IMR-90 (cell line): ENCODE results near the gene TMC4. TPM values are rescaled to one million over a fixed set of nuclear protein-coding genes. Genes with fewer than 3 reads are reported as not detected.

Source experiments
- ATAC-seq: fragments of 200-7000 bp; cut with Tn5 transposase; 2 replicates; pipeline ENCODE4 v1.9.1; 2020; ENCODE audit warnings: low read depth, mild to moderate bottlenecking, moderate library complexity
- BruUV-seq: library from RNA; stranded (reverse); fragments of 400-500 nt; replicated peaks from 2 replicates; lab custom pipeline; 2021; lab: Mats Ljungman, UMichigan
- CTCF ChIA-PET: fragments of 300-600 bp; formaldehyde crosslinking; extraction: SDS; loops from one replicate; lab custom pipeline; 2021; ENCODE audit warnings: antibody characterized with exemption; lab: Yijun Ruan, JAX
- POLR2A ChIA-PET: fragments of 300-600 bp; sonication (Branson Sonifier 250); formaldehyde crosslinking; loops from one replicate; lab custom pipeline; 2022; ENCODE audit warnings: antibody characterized with exemption; ENCODE audit not compliant: unreplicated experiment; lab: Charles Lee
- DNase-seq: peaks from one replicate; pipeline ENCODE4 v3.0.0; 2013
- H2AFZ ChIP-seq: replicated peaks from 2 replicates; pipeline ENCODE3; 2013; ENCODE audit warnings: low read length, mild to moderate bottlenecking; ENCODE audit not compliant: poor library complexity
- H2AK5ac ChIP-seq: 2 replicates; pipeline ENCODE4 v1.6.1; 2013; ENCODE audit warnings: low read depth, low read length, inconsistent platforms
- H2AK9ac ChIP-seq: replicated peaks from 2 replicates; pipeline ENCODE3; 2013; ENCODE audit warnings: mild to moderate bottlenecking, low read depth, low read length, moderate library complexity; ENCODE audit not compliant: poor library complexity
- H2BK120ac ChIP-seq: 2 replicates; pipeline ENCODE4 v1.6.1; 2013; ENCODE audit warnings: low read depth, low read length, inconsistent platforms
- H2BK15ac ChIP-seq: 3 replicates; pipeline ENCODE4 v1.6.1; 2013; ENCODE audit warnings: low read depth, low read length, inconsistent platforms
- H2BK20ac ChIP-seq: 2 replicates; pipeline ENCODE4 v1.6.1; 2013; ENCODE audit warnings: low read depth, mild to moderate bottlenecking, inconsistent platforms, low read length, moderate library complexity
- H2BK5ac ChIP-seq: 2 replicates; pipeline ENCODE4 v1.6.1; 2013; ENCODE audit warnings: mild to moderate bottlenecking, low read depth, low read length, inconsistent platforms; ENCODE audit not compliant: poor library complexity, severe bottlenecking
- H3K14ac ChIP-seq: replicated peaks from 2 replicates; pipeline ENCODE4 v1.6.1; 2013; ENCODE audit warnings: low read depth, low read length, inconsistent platforms
- H3K18ac ChIP-seq: 2 replicates; pipeline ENCODE4 v1.6.1; 2013; ENCODE audit warnings: low read depth, low read length, control low read depth
- H3K23ac ChIP-seq: 2 replicates; pipeline ENCODE4 v1.6.1; 2013; ENCODE audit warnings: low read depth, low read length, inconsistent platforms
- H3K27ac ChIP-seq: 2 replicates; pipeline ENCODE4 v1.5.1; 2013; ENCODE audit warnings: mild to moderate bottlenecking, control low read depth, low read length; ENCODE audit not compliant: insufficient read depth
- H3K27me3 ChIP-seq: 2 replicates; pipeline ENCODE4 v1.6.1; 2013; ENCODE audit warnings: low read length; ENCODE audit not compliant: control insufficient read depth, insufficient read depth
- H3K36me3 ChIP-seq: 2 replicates; pipeline ENCODE4 v1.6.1; 2013; ENCODE audit warnings: low read length, mixed read lengths; ENCODE audit not compliant: control insufficient read depth, insufficient read depth
- H3K4ac ChIP-seq: 2 replicates; pipeline ENCODE4 v1.6.1; 2013; ENCODE audit warnings: low read depth, low read length, inconsistent platforms
- H3K4me1 ChIP-seq: 2 replicates; pipeline ENCODE4 v1.6.1; 2013; ENCODE audit warnings: low read length, mixed read lengths; ENCODE audit not compliant: control insufficient read depth, insufficient read depth
- H3K4me2 ChIP-seq: 2 replicates; pipeline ENCODE4 v1.6.1; 2013; ENCODE audit warnings: low read depth, mild to moderate bottlenecking, control low read depth, low read length, moderate library complexity
- H3K4me3 ChIP-seq: 2 replicates; pipeline ENCODE4 v1.5.1; 2013; ENCODE audit warnings: low read depth, mild to moderate bottlenecking, control low read depth, low read length, moderate library complexity; ENCODE audit not compliant: insufficient read depth
- H3K56ac ChIP-seq: 2 replicates; pipeline ENCODE4 v1.6.1; 2013; ENCODE audit warnings: low read length, inconsistent platforms; ENCODE audit not compliant: insufficient read depth; ENCODE audit errors: extremely low read depth
- H3K79me1 ChIP-seq, 2 experiments: 2 replicates each; pipeline ENCODE4 v1.6.1; 2013; ENCODE audit warnings: low read length in 2 of 2, inconsistent platforms in 1 of 2, low read depth in 1 of 2
- H3K9ac ChIP-seq: 2 replicates; pipeline ENCODE4 v1.6.1; 2013; ENCODE audit warnings: low read depth, low read length, control low read depth
- H3K9me1 ChIP-seq: 2 replicates; pipeline ENCODE4 v1.6.1; 2013; ENCODE audit warnings: low read length, inconsistent platforms; ENCODE audit not compliant: insufficient read depth
- H3K9me3 ChIP-seq: 2 replicates; pipeline ENCODE4 v1.6.1; 2013; ENCODE audit warnings: low read length; ENCODE audit not compliant: control insufficient read depth, insufficient read depth
- H4K20me1 ChIP-seq: 2 replicates; pipeline ENCODE4 v1.6.1; 2013; ENCODE audit warnings: low read length, inconsistent platforms; ENCODE audit not compliant: insufficient read depth
- H4K5ac ChIP-seq: 2 replicates; pipeline ENCODE4 v1.6.1; 2013; ENCODE audit warnings: mild to moderate bottlenecking, low read depth, low read length, control low read depth
- H4K8ac ChIP-seq, 2 experiments: 2 replicates each; pipeline ENCODE4 v1.6.1; 2013; ENCODE audit warnings: low read depth in 2 of 2, low read length in 2 of 2, control low read depth in 1 of 2, inconsistent platforms in 1 of 2
- H4K91ac ChIP-seq: 2 replicates; pipeline ENCODE4 v1.6.1; 2013; ENCODE audit warnings: low read depth, low read length, inconsistent platforms; ENCODE audit not compliant: insufficient read depth
- CHD1 ChIP-seq: IDR thresholded peaks from 2 replicates; pipeline ENCODE4 v1.6.1; 2012; ENCODE audit warnings: low read depth, low read length, improper control_type of control experiment
- FOS ChIP-seq: fragments of 150-350 bp; IDR thresholded peaks from 2 replicates; pipeline ENCODE4 v1.6.1; 2016; ENCODE audit warnings: low read depth, low read length
- WGBS, 2 experiments: methylation state at CpG; one replicate each; pipeline versions ENCODE4 v1.1.5 to v1.1.7; 2013; ENCODE audit warnings: missing lambda C conversion rate in 2 of 2; ENCODE audit not compliant: insufficient read length in 1 of 2; ENCODE audit errors: extremely low coverage in 2 of 2; 5-methylcytosine and 5-hydroxymethylcytosine counted together
- dilution Hi-C: fragments of 300-500 bp; cut with HindIII; formaldehyde crosslinking; loops from one replicate; pipeline ENCODE4 v1.14.3; 2018; ENCODE audit warnings: low sequenced_read_pairs; ENCODE audit not compliant: unreplicated experiment
- in situ Hi-C: fragments of 300-500 bp; cut with MboI; formaldehyde crosslinking; loops from 3 replicates; pipeline ENCODE4 v1.14.3; 2019; ENCODE audit warnings: low sequenced_read_pairs, inconsistent platforms, mixed read lengths
- intact Hi-C: fragments of 100-400 bp; cut with micrococcal nuclease; formaldehyde crosslinking; loops from 2 replicates; pipeline ENCODE4 v1.10.0; 2022
- polyA plus RNA-seq, 3 experiments: library from polyadenylated mRNA; depleted of rRNA; stranded (reverse); fragments of >200 nt; gene quantifications; 2 replicates each; pipeline ENCODE4 v1.2.3, GENCODE V29; 2012; ENCODE audit warnings: low replicate concordance in 1 of 3
- total RNA-seq: library from RNA; depleted of rRNA; stranded (reverse); fragments of >200 nt; gene quantifications from 2 replicates; pipeline ENCODE4 v1.2.3, GENCODE V29; 2012

TMC4 gene
- total and polyA plus RNA-seq, 2 of the 4 experiments (the other 2 are of a cell fraction), result 0.72 to 1.1 TPM

DNA sequence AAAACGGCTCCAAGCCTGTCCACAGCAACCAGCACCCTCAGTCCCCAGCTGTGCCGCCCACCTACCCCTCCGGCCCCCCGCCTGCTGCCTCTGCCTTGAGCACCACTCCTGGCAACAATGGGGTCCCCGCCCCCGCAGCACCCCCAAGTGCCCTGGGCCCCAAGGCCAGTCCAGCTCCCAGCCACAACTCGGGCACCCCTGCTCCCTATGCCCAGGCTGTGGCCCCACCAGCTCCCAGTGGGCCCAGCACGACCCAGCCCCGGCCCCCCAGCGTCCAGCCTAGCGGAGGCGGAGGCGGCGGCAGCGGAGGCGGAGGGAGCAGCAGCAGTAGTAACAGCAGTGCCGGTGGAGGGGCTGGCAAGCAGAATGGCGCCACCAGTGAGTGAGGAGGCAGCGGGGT is 24.8 kb downstream of the TMC4 start:
- Histone ChIP-seq H2AFZ (no peak overlapping the region), H3K9ac (no peak overlapping the region), H3K9me3 (no peaks in the 10 kb centered on the region), H2AK5ac (no peak overlapping the region), H2BK120ac (no peak overlapping the region), H4K91ac (no peak overlapping the region), H2BK20ac (no peak overlapping the region), H4K8ac (no peak overlapping the region), H3K27ac (no peak overlapping the region), H3K4me3 (no peak overlapping the region), H3K56ac (no peak overlapping the region), H3K18ac (no peak overlapping the region), H2BK5ac (no peak overlapping the region), H3K4me1 (no peaks in the 10 kb centered on the region), H3K14ac (no peak overlapping the region), H3K4me2 (no peak overlapping the region), H2BK15ac (no peak overlapping the region), H3K23ac (no peak overlapping the region), H3K4ac (no peak overlapping the region), H3K79me1 (peaks cover 16 to 21% of the 10 kb centered on the region in 2 experiments), H4K5ac (no peak overlapping the region), H3K9me1 (no peaks in the 10 kb centered on the region), H3K36me3 (peaks cover 88% of the 10 kb centered on the region), H3K27me3 (no peaks in the 10 kb centered on the region), H2AK9ac (no peak overlapping the region), H4K20me1 (peaks cover 12% of the 10 kb centered on the region)
- BruUV-seq, result no TSS peak
- in situ Hi-C loops, result loop anchor here (25.0 kb wide), 1 partner anchor 1514 kb away; the partner anchor contains the start of gene U2AF2
- dilution Hi-C loops, result no loop called here
- no peak for TF ChIP-seq CHD1
- no peak for TF ChIP-seq FOS
- no peak for DNase-seq
- intact Hi-C loops, result no loop called here
- CTCF ChIA-PET, result no interaction called here
- WGBS, 2 experiments, result 70% methylated on average over 2 of the region's 19 CpGs; no CpG with 5 or more reads in 1 of the 2 experiments
- POLR2A ChIA-PET, result no interaction called here
- ATAC-seq, result no peak
